ENCODE measurements around the gene TMCC1. TPM values are rescaled to one million over a fixed set of nuclear protein-coding genes. Genes with fewer than 3 reads are reported as not detected.

Gene TMCC1
- total and polyA plus RNA-seq, 10 of the 15 experiments (the other 5 are each of a cell fraction or from before 2014, with no cell fraction given): 2.3 to 21.1 (median 8.4) TPM

DNA sequence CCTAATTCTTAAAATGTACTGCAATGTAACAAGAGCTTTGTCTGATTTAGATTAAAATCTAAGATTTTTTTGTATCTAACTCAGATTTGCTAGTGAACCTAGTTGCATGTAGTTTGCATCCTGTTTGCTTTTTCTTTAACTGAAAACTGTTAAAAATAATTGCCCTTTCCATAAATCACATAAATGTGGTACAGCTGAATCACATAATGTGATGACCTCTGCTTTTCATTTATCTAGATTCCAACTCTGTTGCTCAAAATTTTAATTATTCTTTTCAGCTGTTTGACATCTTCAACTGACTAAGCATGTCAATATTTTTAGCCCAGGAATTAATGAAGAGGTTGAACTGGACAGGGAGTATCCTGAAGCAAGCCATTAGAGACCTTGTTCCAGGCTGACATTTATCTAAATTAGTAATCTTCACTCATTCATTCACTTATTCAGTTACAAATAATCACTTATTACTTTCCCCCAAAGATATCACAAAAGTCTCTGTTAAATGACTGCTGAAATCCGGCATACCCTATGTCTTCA lies 185.1 kb downstream of the TMCC1 start:
- Histone ChIP-seq H3K4me1 (ENCODE audit: control insufficient read depth, insufficient read depth, low read length) (no peaks in the 10 kb centered on the region), H3K4me3 (no peak overlapping the region), H3K79me2 (ENCODE audit: control insufficient read depth, insufficient read depth, low read length) (no peaks in the 10 kb centered on the region), H3K27ac (ENCODE audit: control insufficient read depth, insufficient read depth) (no peak overlapping the region), H3K36me3 (ENCODE audit: control insufficient read depth in 2 of 2, insufficient read depth in 2 of 2, low read length in 1 of 2) (no peaks in the 10 kb centered on the region), H3K9me3 (replicated peaks; ENCODE audit: control insufficient read depth, insufficient read depth, low read length) (no peaks in the 10 kb centered on the region), H3K27me3 (replicated peaks in 1 of 2; ENCODE audit: control insufficient read depth in 2 of 2, insufficient read depth in 2 of 2, low read length in 1 of 2) (no peaks in the 10 kb centered on the region), H3K4me2 (ENCODE audit: control insufficient read depth, insufficient read depth) (no peak overlapping the region), H4K20me1 (ENCODE audit: control insufficient read depth, insufficient read depth) (no peaks in the 10 kb centered on the region), H2AFZ (ENCODE audit: control insufficient read depth, low read depth, low read length) (no peak overlapping the region), H3K9ac (ENCODE audit: control insufficient read depth, insufficient read depth, low read length) (no peak overlapping the region)
- in situ Hi-C loops (cut with MboI) (no loop called here), intact Hi-C loops (cut with micrococcal nuclease; ENCODE audit: unreplicated experiment) (no loop called here)
- SMC1A ChIA-PET (ENCODE audit: uncharacterized antibody, unreplicated experiment): interaction anchor here (0.6 to 0.7 kb wide), 2 partner anchors 15 to 17 kb away, joined by 3 read pairs; no protein-coding TSS in a partner anchor
- DNase-seq (ENCODE audit: low read depth, low spot score): no peak
- BruUV-seq (replicated peaks): no TSS peak
- TF ChIP-seq BHLHE40 (IDR thresholded peaks at IDR 0.05; ENCODE audit: borderline replicate concordance in 1 of 2, low read depth in 2 of 2, low read length in 1 of 2) (no peak), YBX1 (IDR thresholded peaks at IDR 0.05) (no peak), IKZF1 (conservative IDR thresholded peaks at IDR 0.05) (no peak), KLF5 (IDR thresholded peaks at IDR 0.05; ENCODE audit: partially characterized antibody) (no peak), JUNB (IDR thresholded peaks at IDR 0.05) (no peak), RAD21 (IDR thresholded peaks at IDR 0.05; ENCODE audit: insufficient read depth, low read depth, low read length) (no peak), EED (IDR thresholded peaks at IDR 0.05; ENCODE audit: low read depth) (no peak), TCF7 (IDR thresholded peaks at IDR 0.05; ENCODE audit: borderline replicate concordance) (no peak), SUPT20H (IDR thresholded peaks at IDR 0.05; ENCODE audit: borderline replicate concordance, control insufficient read depth, low read depth, low read length) (no peak), SMAD1 (IDR thresholded peaks at IDR 0.05; ENCODE audit: low read depth, partially characterized antibody) (no peak), CHD2 (IDR thresholded peaks at IDR 0.05; ENCODE audit: borderline replicate concordance, low read depth, low read length) (no peak), BRCA1 (IDR thresholded peaks at IDR 0.05; ENCODE audit: low read depth, low read length) (no peak), MEF2A (IDR thresholded peaks at IDR 0.05; ENCODE audit: insufficient read depth, low read depth, low read length) (no peak)
- TF ChIP-seq, protein P1, sequence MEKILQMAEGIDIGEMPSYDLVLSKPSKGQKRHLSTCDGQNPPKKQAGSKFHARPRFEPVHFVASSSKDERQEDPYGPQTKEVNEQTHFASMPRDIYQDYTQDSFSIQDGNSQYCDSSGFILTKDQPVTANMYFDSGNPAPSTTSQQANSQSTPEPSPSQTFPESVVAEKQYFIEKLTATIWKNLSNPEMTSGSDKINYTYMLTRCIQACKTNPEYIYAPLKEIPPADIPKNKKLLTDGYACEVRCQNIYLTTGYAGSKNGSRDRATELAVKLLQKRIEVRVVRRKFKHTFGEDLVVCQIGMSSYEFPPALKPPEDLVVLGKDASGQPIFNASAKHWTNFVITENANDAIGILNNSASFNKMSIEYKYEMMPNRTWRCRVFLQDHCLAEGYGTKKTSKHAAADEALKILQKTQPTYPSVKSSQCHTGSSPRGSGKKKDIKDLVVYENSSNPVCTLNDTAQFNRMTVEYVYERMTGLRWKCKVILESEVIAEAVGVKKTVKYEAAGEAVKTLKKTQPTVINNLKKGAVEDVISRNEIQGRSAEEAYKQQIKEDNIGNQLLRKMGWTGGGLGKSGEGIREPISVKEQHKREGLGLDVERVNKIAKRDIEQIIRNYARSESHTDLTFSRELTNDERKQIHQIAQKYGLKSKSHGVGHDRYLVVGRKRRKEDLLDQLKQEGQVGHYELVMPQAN (conservative IDR thresholded peaks at IDR 0.05): no peak
- TF ChIP-seq, protein P2, sequence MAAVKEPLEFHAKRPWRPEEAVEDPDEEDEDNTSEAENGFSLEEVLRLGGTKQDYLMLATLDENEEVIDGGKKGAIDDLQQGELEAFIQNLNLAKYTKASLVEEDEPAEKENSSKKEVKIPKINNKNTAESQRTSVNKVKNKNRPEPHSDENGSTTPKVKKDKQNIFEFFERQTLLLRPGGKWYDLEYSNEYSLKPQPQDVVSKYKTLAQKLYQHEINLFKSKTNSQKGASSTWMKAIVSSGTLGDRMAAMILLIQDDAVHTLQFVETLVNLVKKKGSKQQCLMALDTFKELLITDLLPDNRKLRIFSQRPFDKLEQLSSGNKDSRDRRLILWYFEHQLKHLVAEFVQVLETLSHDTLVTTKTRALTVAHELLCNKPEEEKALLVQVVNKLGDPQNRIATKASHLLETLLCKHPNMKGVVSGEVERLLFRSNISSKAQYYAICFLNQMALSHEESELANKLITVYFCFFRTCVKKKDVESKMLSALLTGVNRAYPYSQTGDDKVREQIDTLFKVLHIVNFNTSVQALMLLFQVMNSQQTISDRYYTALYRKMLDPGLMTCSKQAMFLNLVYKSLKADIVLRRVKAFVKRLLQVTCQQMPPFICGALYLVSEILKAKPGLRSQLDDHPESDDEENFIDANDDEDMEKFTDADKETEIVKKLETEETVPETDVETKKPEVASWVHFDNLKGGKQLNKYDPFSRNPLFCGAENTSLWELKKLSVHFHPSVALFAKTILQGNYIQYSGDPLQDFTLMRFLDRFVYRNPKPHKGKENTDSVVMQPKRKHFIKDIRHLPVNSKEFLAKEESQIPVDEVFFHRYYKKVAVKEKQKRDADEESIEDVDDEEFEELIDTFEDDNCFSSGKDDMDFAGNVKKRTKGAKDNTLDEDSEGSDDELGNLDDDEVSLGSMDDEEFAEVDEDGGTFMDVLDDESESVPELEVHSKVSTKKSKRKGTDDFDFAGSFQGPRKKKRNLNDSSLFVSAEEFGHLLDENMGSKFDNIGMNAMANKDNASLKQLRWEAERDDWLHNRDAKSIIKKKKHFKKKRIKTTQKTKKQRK (IDR thresholded peaks at IDR 0.05; ENCODE audit: low read depth, low read length): no peak
- TF ChIP-seq, protein P3, sequence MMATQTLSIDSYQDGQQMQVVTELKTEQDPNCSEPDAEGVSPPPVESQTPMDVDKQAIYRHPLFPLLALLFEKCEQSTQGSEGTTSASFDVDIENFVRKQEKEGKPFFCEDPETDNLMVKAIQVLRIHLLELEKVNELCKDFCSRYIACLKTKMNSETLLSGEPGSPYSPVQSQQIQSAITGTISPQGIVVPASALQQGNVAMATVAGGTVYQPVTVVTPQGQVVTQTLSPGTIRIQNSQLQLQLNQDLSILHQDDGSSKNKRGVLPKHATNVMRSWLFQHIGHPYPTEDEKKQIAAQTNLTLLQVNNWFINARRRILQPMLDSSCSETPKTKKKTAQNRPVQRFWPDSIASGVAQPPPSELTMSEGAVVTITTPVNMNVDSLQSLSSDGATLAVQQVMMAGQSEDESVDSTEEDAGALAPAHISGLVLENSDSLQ (IDR thresholded peaks at IDR 0.05): no peak
- RAD21 ChIA-PET (ENCODE audit: unreplicated experiment): no interaction called here
- POLR2A ChIA-PET: no interaction called here
- FAIRE-seq: no peak
- WGBS (ENCODE audit: insufficient coverage, insufficient replicate concordance, low lambda C conversion rate, missing lambda C conversion rate): 100% methylated on average over 1 of the region's 1 CpG
- ATAC-seq: no peak
- CTCF ChIA-PET: interaction anchor here (0.7 to 0.8 kb wide), 2 partner anchors 26 to 79 kb away, joined by 3 read pairs; no protein-coding TSS in a partner anchor

Data from GM12878 (cell line).